Measurements from ENCODE around the gene DNM3. TPM values are rescaled to one million over a fixed set of nuclear protein-coding genes. Genes with fewer than 3 reads are reported as not detected.

The DNM3 gene
- total RNA-seq, 1 donor from 2014 or later = 15.4 TPM

- ATAC-seq (no peak), DNase-seq (no peak)
- H3K27ac ChIP-seq = no peak overlapping the region
- no peak overlapping the region for H3K4me3 ChIP-seq
- H3K27me3 ChIP-seq = no peaks in the 10 kb centered on the region
- intact Hi-C loops (cut with DNase I) = no loop called here
- H3K4me1 ChIP-seq = peaks cover 10% of the 10 kb centered on the region
- TF ChIP-seq, protein P1, sequence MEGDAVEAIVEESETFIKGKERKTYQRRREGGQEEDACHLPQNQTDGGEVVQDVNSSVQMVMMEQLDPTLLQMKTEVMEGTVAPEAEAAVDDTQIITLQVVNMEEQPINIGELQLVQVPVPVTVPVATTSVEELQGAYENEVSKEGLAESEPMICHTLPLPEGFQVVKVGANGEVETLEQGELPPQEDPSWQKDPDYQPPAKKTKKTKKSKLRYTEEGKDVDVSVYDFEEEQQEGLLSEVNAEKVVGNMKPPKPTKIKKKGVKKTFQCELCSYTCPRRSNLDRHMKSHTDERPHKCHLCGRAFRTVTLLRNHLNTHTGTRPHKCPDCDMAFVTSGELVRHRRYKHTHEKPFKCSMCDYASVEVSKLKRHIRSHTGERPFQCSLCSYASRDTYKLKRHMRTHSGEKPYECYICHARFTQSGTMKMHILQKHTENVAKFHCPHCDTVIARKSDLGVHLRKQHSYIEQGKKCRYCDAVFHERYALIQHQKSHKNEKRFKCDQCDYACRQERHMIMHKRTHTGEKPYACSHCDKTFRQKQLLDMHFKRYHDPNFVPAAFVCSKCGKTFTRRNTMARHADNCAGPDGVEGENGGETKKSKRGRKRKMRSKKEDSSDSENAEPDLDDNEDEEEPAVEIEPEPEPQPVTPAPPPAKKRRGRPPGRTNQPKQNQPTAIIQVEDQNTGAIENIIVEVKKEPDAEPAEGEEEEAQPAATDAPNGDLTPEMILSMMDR (IDR thresholded peaks at IDR 0.05) = no peak
- no peaks in the 10 kb centered on the region for H3K9me3 ChIP-seq
- no peaks in the 10 kb centered on the region for H3K36me3 ChIP-seq
Observed at GRCh38 chr1:172321451-172321850, 480.2 kb downstream of the DNM3 start.

GRCh38 chr1:172322219-172323061, 481.1 kb downstream of the DNM3 start:
- H3K4me3 ChIP-seq = peak overlapping the region; percentile 21
- no peaks in the 10 kb centered on the region for H3K9me3 ChIP-seq
- H3K4me1 ChIP-seq = peaks cover 10% of the 10 kb centered on the region
- peak; percentile 79 for ATAC-seq
- no peaks in the 10 kb centered on the region for H3K27me3 ChIP-seq
- H3K36me3 ChIP-seq = no peaks in the 10 kb centered on the region
- DNase-seq = peak; percentile 62
- H3K27ac ChIP-seq = peak overlapping the region; percentile 78
- intact Hi-C loops (cut with DNase I) = no loop called here
- TF ChIP-seq, protein P1 (IDR thresholded peaks at IDR 0.05) = no peak

DNA sequence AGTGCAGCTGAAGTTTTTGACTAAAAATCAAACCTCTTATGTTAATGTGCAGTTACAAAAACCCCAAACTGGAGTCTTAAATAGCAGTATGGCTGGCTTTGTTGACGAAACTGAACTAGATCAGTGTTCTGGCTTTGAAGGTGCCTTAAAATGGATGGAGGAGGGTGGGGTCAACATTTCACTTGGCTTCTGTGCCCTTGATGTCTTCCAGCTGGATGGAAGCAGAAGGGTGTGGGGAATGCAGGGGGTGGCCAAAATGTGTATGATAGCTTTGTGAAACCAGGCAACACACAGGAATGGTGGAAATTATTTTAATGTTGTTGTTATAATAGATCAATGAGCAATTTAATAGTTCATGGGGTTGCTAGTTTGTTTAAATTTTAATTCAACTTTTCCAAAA, 482.4 kb downstream of the DNM3 start:
- no peaks in the 10 kb centered on the region for H3K27me3 ChIP-seq
- TF ChIP-seq, protein P1 (IDR thresholded peaks at IDR 0.05) = no peak
- peaks cover 10% of the 10 kb centered on the region for H3K4me1 ChIP-seq
- H3K27ac ChIP-seq = no peak overlapping the region
- DNase-seq (no peak), ATAC-seq (no peak)
- intact Hi-C loops (cut with DNase I) = no loop called here
- no peaks in the 10 kb centered on the region for H3K9me3 ChIP-seq
- H3K36me3 ChIP-seq = no peaks in the 10 kb centered on the region
- H3K4me3 ChIP-seq = no peak overlapping the region

DNA sequence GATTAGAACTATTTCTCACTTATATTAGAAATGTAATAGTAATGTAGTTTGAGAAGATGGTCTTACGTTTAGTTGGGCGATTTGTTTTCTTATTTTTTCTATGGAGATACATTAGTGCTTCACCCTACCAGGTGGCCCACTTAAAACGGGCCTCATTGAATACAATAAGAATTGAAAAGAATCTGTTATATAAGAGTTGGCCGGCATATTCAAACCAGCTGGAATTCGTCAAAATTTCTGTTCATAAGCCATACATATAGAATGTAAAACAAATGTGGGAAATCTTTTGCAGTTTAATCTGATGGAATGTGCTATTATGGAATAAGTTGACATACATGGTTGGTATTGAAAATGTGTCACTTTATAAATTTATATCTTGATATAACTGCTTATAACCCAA, 482.8 kb downstream of the DNM3 start:
- Histone ChIP-seq H3K9me3 (no peaks in the 10 kb centered on the region), H3K36me3 (no peaks in the 10 kb centered on the region), H3K4me1 (peaks cover 10% of the 10 kb centered on the region), H3K4me3 (no peak overlapping the region), H3K27me3 (no peaks in the 10 kb centered on the region), H3K27ac (no peak overlapping the region)
- ATAC-seq = no peak
- DNase-seq = no peak
- intact Hi-C loops (cut with DNase I) = no loop called here
- TF ChIP-seq, protein P1 (IDR thresholded peaks at IDR 0.05) = no peak

DNA sequence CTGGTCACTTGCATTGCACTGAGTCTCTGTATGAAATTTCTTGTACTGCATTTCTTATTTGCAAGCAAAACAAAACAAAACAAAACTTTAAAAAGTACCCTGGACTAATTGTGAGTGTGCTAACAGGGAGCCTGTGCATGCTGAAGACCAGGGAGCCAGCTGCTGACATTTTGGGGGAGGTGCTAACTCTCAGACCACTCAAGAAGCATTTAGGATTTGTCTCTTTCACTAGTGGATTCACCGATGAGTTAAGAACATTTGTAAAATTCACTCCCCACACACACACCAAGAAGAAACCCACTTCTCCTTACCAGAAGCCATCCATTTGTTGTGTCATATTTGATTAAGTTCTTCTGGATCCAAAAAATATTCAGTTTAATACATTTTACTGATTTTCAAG, 483.5 kb downstream of the DNM3 start:
- Histone ChIP-seq H3K27me3 (no peaks in the 10 kb centered on the region), H3K4me3 (no peak overlapping the region), H3K4me1 (peaks cover 10% of the 10 kb centered on the region), H3K36me3 (no peaks in the 10 kb centered on the region), H3K27ac (no peak overlapping the region), H3K9me3 (no peaks in the 10 kb centered on the region)
- intact Hi-C loops (cut with DNase I) = no loop called here
- ATAC-seq (no peak), DNase-seq (no peak)
- TF ChIP-seq, protein P1 (IDR thresholded peaks at IDR 0.05) = no peak

All from upper lobe of right lung (tissue), 1 donor.